ENCODE data around the gene ZNF878. TPM values are rescaled to one million over a fixed set of nuclear protein-coding genes. Genes with fewer than 3 reads are reported as not detected.

ZNF878 gene
- total and polyA plus RNA-seq, 9 of the 15 experiments (the other 6 are each of a cell fraction or from before 2014, with no cell fraction given), result 0.30 to 1.4 (median 0.50) TPM

DNA sequence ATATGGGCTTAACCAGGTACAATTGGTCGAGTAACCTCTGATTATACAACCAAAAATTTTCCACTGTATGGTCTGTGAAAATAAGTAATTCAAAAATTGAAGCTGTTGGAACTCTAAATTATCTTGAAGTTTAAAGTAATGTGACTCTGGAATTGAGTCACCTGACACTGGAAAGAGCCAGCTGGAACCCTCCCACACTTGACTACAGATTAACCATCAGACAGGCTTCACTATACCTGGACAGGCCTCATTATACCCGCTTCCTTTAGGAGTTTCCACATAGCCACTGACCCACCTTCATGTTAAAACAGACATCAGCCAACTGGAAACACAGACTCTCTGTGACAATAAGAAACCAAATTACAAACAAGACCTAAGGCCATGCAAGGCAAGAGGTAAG lies 18.6 kb downstream of the ZNF878 start:
- no peaks in the 10 kb centered on the region for H3K9me1 ChIP-seq (ENCODE audit: control insufficient read depth, insufficient read depth, low read length)
- no peaks in the 10 kb centered on the region for H3K27me3 ChIP-seq (ENCODE audit: control insufficient read depth in 2 of 2, insufficient read depth in 2 of 2, low read length in 2 of 2)
- FAIRE-seq (no peak), DNase-seq (ENCODE audit: extremely low read depth in 1 of 4, low spot score in 3 of 4) (no peak), ATAC-seq (no peak)
- intact Hi-C loops (cut with micrococcal nuclease), result no loop called here
- no peak overlapping the region for H3K27ac ChIP-seq (ENCODE audit: extremely low read depth, low read depth, low read length)
- peak overlapping the region; percentile 75 for H3K4me2 ChIP-seq (ENCODE audit: insufficient read depth, low read length)
- TF ChIP-seq FOXP1 (CRISPR knock-in tag; IDR thresholded peaks at IDR 0.05), result no peak
- TF ChIP-seq NFE2L1 (tag; IDR thresholded peaks at IDR 0.05; ENCODE audit: borderline replicate concordance, low read depth), result no peak
- TF ChIP-seq CBX2 (IDR thresholded peaks at IDR 0.05; ENCODE audit: insufficient read depth, low read length, poor library complexity, severe bottlenecking), result no peak
- no peak for TF ChIP-seq KDM2B (CRISPR knock-in tag; IDR thresholded peaks at IDR 0.05)
- TF ChIP-seq, protein P1, sequence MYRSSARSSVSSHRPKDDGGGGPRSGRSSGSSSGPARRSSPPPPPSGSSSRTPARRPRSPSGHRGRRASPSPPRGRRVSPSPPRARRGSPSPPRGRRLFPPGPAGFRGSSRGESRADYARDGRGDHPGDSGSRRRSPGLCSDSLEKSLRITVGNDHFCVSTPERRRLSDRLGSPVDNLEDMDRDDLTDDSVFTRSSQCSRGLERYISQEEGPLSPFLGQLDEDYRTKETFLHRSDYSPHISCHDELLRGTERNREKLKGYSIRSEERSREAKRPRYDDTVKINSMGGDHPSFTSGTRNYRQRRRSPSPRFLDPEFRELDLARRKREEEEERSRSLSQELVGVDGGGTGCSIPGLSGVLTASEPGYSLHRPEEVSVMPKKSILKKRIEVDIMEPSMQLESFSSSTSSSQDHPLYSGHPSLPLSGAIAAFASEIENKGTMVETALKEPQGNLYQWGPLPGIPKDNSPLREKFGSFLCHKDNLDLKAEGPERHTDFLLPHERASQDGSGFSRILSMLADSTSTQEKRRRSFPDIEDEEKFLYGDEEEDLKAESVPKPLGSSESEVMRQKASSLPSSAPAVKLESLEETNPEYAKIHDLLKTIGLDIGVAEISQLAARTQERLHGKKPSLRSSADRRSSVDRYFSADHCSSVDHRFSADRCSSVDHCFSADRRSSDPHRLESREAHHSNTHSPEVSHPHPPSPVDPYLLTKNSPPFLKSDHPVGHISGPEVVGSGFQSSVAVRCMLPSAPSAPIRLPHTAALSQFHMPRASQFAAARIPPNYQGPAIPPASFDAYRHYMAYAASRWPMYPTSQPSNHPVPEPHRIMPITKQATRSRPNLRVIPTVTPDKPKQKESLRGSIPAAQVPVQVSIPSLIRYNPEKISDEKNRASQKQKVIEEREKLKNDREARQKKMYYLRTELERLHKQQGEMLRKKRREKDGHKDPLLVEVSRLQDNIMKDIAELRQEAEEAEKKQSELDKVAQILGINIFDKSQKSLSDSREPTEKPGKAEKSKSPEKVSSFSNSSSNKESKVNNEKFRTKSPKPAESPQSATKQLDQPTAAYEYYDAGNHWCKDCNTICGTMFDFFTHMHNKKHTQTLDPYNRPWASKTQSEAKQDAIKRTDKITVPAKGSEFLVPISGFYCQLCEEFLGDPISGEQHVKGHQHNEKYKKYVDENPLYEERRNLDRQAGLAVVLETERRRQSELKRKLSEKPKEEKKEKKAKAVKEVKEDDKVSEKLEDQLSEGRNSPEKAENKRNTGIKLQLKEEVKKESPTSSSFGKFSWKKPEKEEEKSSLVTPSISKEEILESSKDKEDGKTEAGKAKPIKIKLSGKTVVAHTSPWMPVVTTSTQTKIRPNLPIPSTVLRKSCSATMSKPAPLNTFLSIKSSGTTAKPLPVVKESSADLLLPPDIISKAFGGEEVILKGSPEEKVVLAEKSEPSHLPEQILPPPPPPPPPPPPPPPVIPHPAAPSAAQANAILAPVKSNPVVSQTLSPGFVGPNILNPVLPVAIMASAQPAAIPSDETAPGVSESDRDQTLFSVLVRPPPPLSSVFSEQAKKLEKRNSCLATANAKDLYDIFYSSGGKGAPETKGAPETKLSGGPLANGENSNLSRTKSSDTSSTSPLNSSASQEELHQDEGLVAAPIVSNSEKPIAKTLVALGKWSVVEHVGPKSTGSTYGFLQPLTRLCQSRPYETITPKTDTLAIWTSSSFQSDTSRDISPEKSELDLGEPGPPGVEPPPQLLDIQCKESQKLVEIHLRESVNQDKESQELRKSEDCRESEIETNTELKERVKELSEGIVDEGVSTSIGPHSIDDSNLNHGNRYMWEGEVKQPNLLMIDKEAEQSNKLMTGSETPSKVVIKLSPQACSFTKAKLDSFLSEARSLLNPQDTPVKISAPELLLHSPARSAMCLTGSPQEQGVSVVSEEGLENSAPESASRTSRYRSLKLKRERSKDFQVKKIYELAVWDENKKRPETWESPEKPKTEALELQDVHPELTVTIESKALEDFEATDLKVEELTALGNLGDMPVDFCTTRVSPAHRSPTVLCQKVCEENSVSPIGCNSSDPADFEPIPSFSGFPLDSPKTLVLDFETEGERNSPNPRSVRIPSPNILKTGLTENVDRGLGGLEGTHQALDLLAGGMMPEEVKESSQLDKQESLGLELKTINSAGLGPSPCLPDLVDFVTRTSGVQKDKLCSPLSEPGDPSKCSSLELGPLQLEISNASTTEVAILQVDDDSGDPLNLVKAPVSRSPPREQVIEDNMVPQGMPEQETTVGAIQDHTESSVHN (IDR thresholded peaks at IDR 0.05; ENCODE audit: borderline replicate concordance in 1 of 2, low read depth in 1 of 2), result no peak
- TF ChIP-seq CEBPB (tag; IDR thresholded peaks at IDR 0.05), result no peak
- TF ChIP-seq, protein P2, sequence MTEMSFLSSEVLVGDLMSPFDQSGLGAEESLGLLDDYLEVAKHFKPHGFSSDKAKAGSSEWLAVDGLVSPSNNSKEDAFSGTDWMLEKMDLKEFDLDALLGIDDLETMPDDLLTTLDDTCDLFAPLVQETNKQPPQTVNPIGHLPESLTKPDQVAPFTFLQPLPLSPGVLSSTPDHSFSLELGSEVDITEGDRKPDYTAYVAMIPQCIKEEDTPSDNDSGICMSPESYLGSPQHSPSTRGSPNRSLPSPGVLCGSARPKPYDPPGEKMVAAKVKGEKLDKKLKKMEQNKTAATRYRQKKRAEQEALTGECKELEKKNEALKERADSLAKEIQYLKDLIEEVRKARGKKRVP (CRISPR knock-in tag; IDR thresholded peaks at IDR 0.05), result no peak
- no peak for TF ChIP-seq ZBTB8A (IDR thresholded peaks at IDR 0.05; ENCODE audit: partially characterized antibody)
- TF ChIP-seq SMARCA4 (IDR thresholded peaks at IDR 0.05), result no peak
- no TSS peak for BruUV-seq (replicated peaks)
- H3K4me3 ChIP-seq, result peak overlapping the region; percentile 53; the same call in 1 of the 2 replicates
- H3K9ac ChIP-seq (ENCODE audit: insufficient read depth in 1 of 2, low read depth in 2 of 2, low read length in 2 of 2), result no peak overlapping the region
- H4K20me1 ChIP-seq (replicated peaks; ENCODE audit: control insufficient read depth, insufficient read depth, low read length), result no peaks in the 10 kb centered on the region
- POLR2A ChIA-PET, result no interaction called here
- H3K4me1 ChIP-seq (replicated peaks in 1 of 2; ENCODE audit: control insufficient read depth in 2 of 2, insufficient read depth in 2 of 2, low read length in 2 of 2), result peaks cover 0 to 8% of the 10 kb centered on the region in 2 experiments; a peak in 3 of 5 replicates
- H3K9me3 ChIP-seq (replicated peaks; ENCODE audit: control insufficient read depth, insufficient read depth, low read depth, low read length), result no peaks in the 10 kb centered on the region
- CTCF ChIA-PET (ENCODE audit: low intra/inter-chr PET ratio), result no interaction called here
- peaks cover 9% of the 10 kb centered on the region; the same call in 2 of the 3 replicates for H3K79me2 ChIP-seq (ENCODE audit: control insufficient read depth, insufficient read depth, low read length)
- H2AFZ ChIP-seq (ENCODE audit: low read depth, low read length), result no peak overlapping the region
- H3K36me3 ChIP-seq (ENCODE audit: control insufficient read depth, insufficient read depth, low read length), result no peaks in the 10 kb centered on the region
- in situ Hi-C loops (cut with MboI), result no loop called here
- WGBS (ENCODE audit: insufficient coverage, low coverage, missing lambda C conversion rate), result 8% methylated on average over 2 of the region's 2 CpGs

All from K562 (cell line).